ENCODE data around the gene ADD2.
"Not testable (repeated sequence)": the region's sequence is repeated elsewhere in the genome, so short reads cannot be mapped to it uniquely, and the experiment has no call there.

ADD2 gene

DNA sequence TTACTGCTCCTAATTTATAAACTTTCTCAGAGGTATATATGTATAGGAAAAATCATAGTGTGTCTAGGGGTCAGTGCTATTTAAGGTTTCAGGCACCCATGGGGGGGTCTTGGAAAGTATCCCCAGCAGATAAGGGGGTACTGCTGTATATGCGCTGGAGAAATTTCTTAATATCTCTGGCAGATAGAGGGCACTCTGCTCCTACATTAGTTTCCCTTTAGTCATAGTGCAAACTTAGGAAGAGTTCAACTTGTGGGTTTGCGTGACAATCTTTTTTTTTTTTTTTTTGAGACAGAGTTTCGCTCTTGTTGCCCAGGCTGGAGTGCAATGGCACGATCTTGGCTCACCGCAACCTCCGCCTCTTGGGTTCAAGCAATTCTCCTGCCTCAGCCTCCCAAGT lies 112.8 kb downstream of the ADD2 start:
- not testable (repeated sequence) for H3K18ac ChIP-seq (ENCODE audit: low read length); H2BK120ac ChIP-seq (ENCODE audit: low read depth, low read length); H4K8ac ChIP-seq (ENCODE audit: low read depth, low read length); H3K4ac ChIP-seq (ENCODE audit: low read length); H3K36me3 ChIP-seq (replicated peaks in 1 of 2; ENCODE audit: control insufficient read depth in 2 of 2, insufficient read depth in 2 of 2, low read length in 2 of 2); H2AFZ ChIP-seq (ENCODE audit: low read length); H3K9ac ChIP-seq (ENCODE audit: low read depth, low read length, poor library complexity); H3K14ac ChIP-seq (ENCODE audit: low read length); H2BK12ac ChIP-seq (ENCODE audit: low read length); H3K23ac ChIP-seq (ENCODE audit: low read depth, low read length, poor library complexity); H3K4me2 ChIP-seq (ENCODE audit: insufficient read depth, low read length, poor library complexity, severe bottlenecking); H3K9me3 ChIP-seq (replicated peaks in 1 of 2; ENCODE audit: control insufficient read depth in 2 of 2, insufficient read depth in 1 of 2, low read depth in 1 of 2, low read length in 2 of 2); H3K79me1 ChIP-seq (ENCODE audit: low read depth, low read length); DNase-seq (ENCODE audit: low spot score); H3K27me3 ChIP-seq (ENCODE audit: control insufficient read depth in 3 of 3, insufficient read depth in 3 of 3, low read depth in 1 of 3, low read length in 3 of 3); H3K4me3 ChIP-seq (ENCODE audit: low read length in 2 of 2); H2BK15ac ChIP-seq (ENCODE audit: low read length); H4K91ac ChIP-seq (ENCODE audit: low read depth, low read length, poor library complexity); H3K4me1 ChIP-seq (ENCODE audit: control insufficient read depth in 2 of 2, insufficient read depth in 1 of 2, low read depth in 1 of 2, low read length in 2 of 2); H2AK5ac ChIP-seq (ENCODE audit: low read depth, low read length); H2BK5ac ChIP-seq (ENCODE audit: low read length); H3K27ac ChIP-seq (replicated peaks; ENCODE audit: low read length)
- no CpG with 5 or more reads among the region's 6 CpGs for WGBS, 2 donors (ENCODE audit: extremely low coverage in 2 of 2, insufficient read length in 2 of 2, insufficient replicate concordance in 1 of 2)

DNA sequence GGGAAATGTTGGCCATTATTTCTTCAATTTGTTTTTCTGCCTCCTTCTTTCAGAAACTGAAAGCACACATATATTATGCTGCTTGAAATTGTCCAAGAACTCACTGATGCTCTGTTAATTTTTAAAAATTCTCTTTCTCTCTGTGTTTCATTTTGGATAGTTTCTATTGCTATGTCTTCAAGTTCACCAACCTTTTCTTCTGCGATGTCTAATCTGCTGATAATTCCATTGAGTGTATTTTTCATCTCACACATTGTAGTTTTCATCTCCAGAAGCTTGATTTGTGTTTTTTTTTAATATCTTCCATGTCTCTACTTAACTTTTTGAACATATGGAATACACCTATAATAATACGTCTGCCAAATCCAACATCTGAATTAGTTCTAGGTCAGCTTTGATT lies 116.3 kb downstream of the ADD2 start:
- H4K91ac ChIP-seq (ENCODE audit: low read depth, low read length, poor library complexity), result no peak overlapping the region
- H2AFZ ChIP-seq (ENCODE audit: low read length), result no peak overlapping the region
- no peak overlapping the region for H3K4me2 ChIP-seq (ENCODE audit: insufficient read depth, low read length, poor library complexity, severe bottlenecking)
- H3K4me3 ChIP-seq (ENCODE audit: low read length in 2 of 2), result no peak overlapping the region
- no CpG with 5 or more reads among the region's 2 CpGs for WGBS, 2 donors (ENCODE audit: extremely low coverage in 2 of 2, insufficient read length in 2 of 2, insufficient replicate concordance in 1 of 2)
- no peak overlapping the region for H2BK15ac ChIP-seq (ENCODE audit: low read length)
- no peaks in the 10 kb centered on the region for H3K79me1 ChIP-seq (ENCODE audit: low read depth, low read length)
- no peak overlapping the region for H3K23ac ChIP-seq (ENCODE audit: low read depth, low read length, poor library complexity)
- H2BK12ac ChIP-seq (ENCODE audit: low read length), result no peak overlapping the region
- no peak for DNase-seq (ENCODE audit: low spot score)
- H3K9ac ChIP-seq (ENCODE audit: low read depth, low read length, poor library complexity), result no peak overlapping the region
- no peaks in the 10 kb centered on the region for H3K36me3 ChIP-seq (replicated peaks in 1 of 2; ENCODE audit: control insufficient read depth in 2 of 2, insufficient read depth in 2 of 2, low read length in 2 of 2)
- H3K27me3 ChIP-seq (ENCODE audit: control insufficient read depth in 3 of 3, insufficient read depth in 3 of 3, low read depth in 1 of 3, low read length in 3 of 3), result no peaks in the 10 kb centered on the region
- no peak overlapping the region for H4K8ac ChIP-seq (ENCODE audit: low read depth, low read length)
- no peak overlapping the region for H2AK5ac ChIP-seq (ENCODE audit: low read depth, low read length)
- H3K18ac ChIP-seq (ENCODE audit: low read length), result no peak overlapping the region
- no peak overlapping the region for H2BK5ac ChIP-seq (ENCODE audit: low read length)
- no peak overlapping the region for H3K27ac ChIP-seq (replicated peaks; ENCODE audit: low read length)
- H3K9me3 ChIP-seq (replicated peaks in 1 of 2; ENCODE audit: control insufficient read depth in 2 of 2, insufficient read depth in 1 of 2, low read depth in 1 of 2, low read length in 2 of 2), result peaks cover 4% of the 10 kb centered on the region in 2 donors
- H2BK120ac ChIP-seq (ENCODE audit: low read depth, low read length), result no peak overlapping the region
- H3K14ac ChIP-seq (ENCODE audit: low read length), result no peak overlapping the region
- no peaks in the 10 kb centered on the region for H3K4me1 ChIP-seq (ENCODE audit: control insufficient read depth in 2 of 2, insufficient read depth in 1 of 2, low read depth in 1 of 2, low read length in 2 of 2)
- no peak overlapping the region for H3K4ac ChIP-seq (ENCODE audit: low read length)

DNA sequence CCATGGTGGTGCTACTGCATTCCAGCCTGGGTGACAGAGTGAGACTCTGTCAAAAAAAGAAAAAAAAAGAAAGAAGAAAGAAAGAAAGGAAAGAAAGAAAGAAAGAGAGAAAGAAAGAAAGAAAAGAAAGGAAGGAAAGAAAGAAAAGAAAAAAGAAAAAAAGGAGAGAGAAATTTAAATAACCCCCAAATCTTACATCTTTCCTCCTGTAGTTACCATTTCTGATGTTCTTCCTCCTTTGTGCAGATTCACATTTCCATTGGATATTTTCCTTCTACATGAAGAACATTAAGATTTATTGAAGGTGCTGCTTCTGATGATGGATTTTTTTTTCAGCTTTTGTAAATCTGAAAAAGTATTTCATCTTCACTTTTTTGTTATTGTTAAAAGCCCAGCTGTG lies 117.0 kb downstream of the ADD2 start:
- Histone ChIP-seq H2AK5ac (ENCODE audit: low read depth, low read length) (no peak overlapping the region), H3K27ac (replicated peaks; ENCODE audit: low read length) (no peak overlapping the region), H3K9ac (ENCODE audit: low read depth, low read length, poor library complexity) (no peak overlapping the region), H3K4me3 (ENCODE audit: low read length in 2 of 2) (no peak overlapping the region), H2BK120ac (ENCODE audit: low read depth, low read length) (no peak overlapping the region), H3K36me3 (replicated peaks in 1 of 2; ENCODE audit: control insufficient read depth in 2 of 2, insufficient read depth in 2 of 2, low read length in 2 of 2) (no peaks in the 10 kb centered on the region), H3K4ac (ENCODE audit: low read length) (no peak overlapping the region), H3K27me3 (ENCODE audit: control insufficient read depth in 3 of 3, insufficient read depth in 3 of 3, low read depth in 1 of 3, low read length in 3 of 3) (no peaks in the 10 kb centered on the region), H3K18ac (ENCODE audit: low read length) (no peak overlapping the region), H3K4me1 (ENCODE audit: control insufficient read depth in 2 of 2, insufficient read depth in 1 of 2, low read depth in 1 of 2, low read length in 2 of 2) (peaks cover 0 to 2% of the 10 kb centered on the region in 2 donors), H2AFZ (ENCODE audit: low read length) (no peak overlapping the region), H3K79me1 (ENCODE audit: low read depth, low read length) (no peaks in the 10 kb centered on the region), H2BK12ac (ENCODE audit: low read length) (no peak overlapping the region), H3K14ac (ENCODE audit: low read length) (no peak overlapping the region), H4K8ac (ENCODE audit: low read depth, low read length) (no peak overlapping the region), H3K23ac (ENCODE audit: low read depth, low read length, poor library complexity) (no peak overlapping the region), H4K91ac (ENCODE audit: low read depth, low read length, poor library complexity) (no peak overlapping the region), H2BK5ac (ENCODE audit: low read length) (no peak overlapping the region), H2BK15ac (ENCODE audit: low read length) (no peak overlapping the region), H3K4me2 (ENCODE audit: insufficient read depth, low read length, poor library complexity, severe bottlenecking) (no peak overlapping the region), H3K9me3 (replicated peaks in 1 of 2; ENCODE audit: control insufficient read depth in 2 of 2, insufficient read depth in 1 of 2, low read depth in 1 of 2, low read length in 2 of 2) (peaks cover 4% of the 10 kb centered on the region in 2 donors)
- no peak for DNase-seq (ENCODE audit: low spot score)

DNA sequence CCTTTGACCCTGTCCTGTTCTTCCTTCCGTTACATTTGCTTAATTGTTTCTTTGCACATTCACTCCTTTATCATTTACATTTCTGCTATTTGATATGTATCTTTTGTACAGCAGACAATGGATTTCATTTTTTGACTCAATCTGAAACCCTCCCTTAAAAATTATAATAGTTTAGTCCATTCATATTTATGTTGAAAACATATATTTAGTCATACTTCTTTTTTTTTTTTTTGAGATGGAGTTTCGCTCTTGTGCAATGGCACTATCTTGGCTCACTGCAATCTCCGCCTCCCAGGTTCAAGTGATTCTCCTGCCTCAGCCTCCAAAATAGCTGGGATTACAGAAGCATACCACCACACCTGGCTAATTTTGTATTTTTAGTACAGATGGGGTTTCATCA lies 119.0 kb downstream of the ADD2 start:
- Histone ChIP-seq H3K4me1 (ENCODE audit: control insufficient read depth in 2 of 2, insufficient read depth in 1 of 2, low read depth in 1 of 2, low read length in 2 of 2) (peaks cover 0 to 4% of the 10 kb centered on the region in 2 donors), H3K27ac (replicated peaks; ENCODE audit: low read length) (no peak overlapping the region), H3K4me2 (ENCODE audit: insufficient read depth, low read length, poor library complexity, severe bottlenecking) (no peak overlapping the region), H2BK15ac (ENCODE audit: low read length) (no peak overlapping the region), H2AFZ (ENCODE audit: low read length) (no peak overlapping the region), H3K18ac (ENCODE audit: low read length) (no peak overlapping the region), H4K8ac (ENCODE audit: low read depth, low read length) (no peak overlapping the region), H2AK5ac (ENCODE audit: low read depth, low read length) (no peak overlapping the region), H3K4me3 (ENCODE audit: low read length in 2 of 2) (no peak overlapping the region), H2BK5ac (ENCODE audit: low read length) (no peak overlapping the region), H3K36me3 (replicated peaks in 1 of 2; ENCODE audit: control insufficient read depth in 2 of 2, insufficient read depth in 2 of 2, low read length in 2 of 2) (no peaks in the 10 kb centered on the region), H3K79me1 (ENCODE audit: low read depth, low read length) (no peaks in the 10 kb centered on the region), H3K27me3 (ENCODE audit: control insufficient read depth in 3 of 3, insufficient read depth in 3 of 3, low read depth in 1 of 3, low read length in 3 of 3) (no peaks in the 10 kb centered on the region), H3K4ac (ENCODE audit: low read length) (no peak overlapping the region), H3K9ac (ENCODE audit: low read depth, low read length, poor library complexity) (no peak overlapping the region), H3K9me3 (replicated peaks in 1 of 2; ENCODE audit: control insufficient read depth in 2 of 2, insufficient read depth in 1 of 2, low read depth in 1 of 2, low read length in 2 of 2) (peaks cover 4% of the 10 kb centered on the region in 2 donors), H3K14ac (ENCODE audit: low read length) (no peak overlapping the region), H3K23ac (ENCODE audit: low read depth, low read length, poor library complexity) (no peak overlapping the region), H4K91ac (ENCODE audit: low read depth, low read length, poor library complexity) (no peak overlapping the region), H2BK12ac (ENCODE audit: low read length) (no peak overlapping the region), H2BK120ac (ENCODE audit: low read depth, low read length) (no peak overlapping the region)
- no peak for DNase-seq (ENCODE audit: low spot score)
- no CpG with 5 or more reads among the region's 3 CpGs for WGBS, 2 donors (ENCODE audit: extremely low coverage in 2 of 2, insufficient read length in 2 of 2, insufficient replicate concordance in 1 of 2)

Data from neuronal stem cell (in vitro differentiated cells).